ENCODE data around the gene SLX9.

DNA sequence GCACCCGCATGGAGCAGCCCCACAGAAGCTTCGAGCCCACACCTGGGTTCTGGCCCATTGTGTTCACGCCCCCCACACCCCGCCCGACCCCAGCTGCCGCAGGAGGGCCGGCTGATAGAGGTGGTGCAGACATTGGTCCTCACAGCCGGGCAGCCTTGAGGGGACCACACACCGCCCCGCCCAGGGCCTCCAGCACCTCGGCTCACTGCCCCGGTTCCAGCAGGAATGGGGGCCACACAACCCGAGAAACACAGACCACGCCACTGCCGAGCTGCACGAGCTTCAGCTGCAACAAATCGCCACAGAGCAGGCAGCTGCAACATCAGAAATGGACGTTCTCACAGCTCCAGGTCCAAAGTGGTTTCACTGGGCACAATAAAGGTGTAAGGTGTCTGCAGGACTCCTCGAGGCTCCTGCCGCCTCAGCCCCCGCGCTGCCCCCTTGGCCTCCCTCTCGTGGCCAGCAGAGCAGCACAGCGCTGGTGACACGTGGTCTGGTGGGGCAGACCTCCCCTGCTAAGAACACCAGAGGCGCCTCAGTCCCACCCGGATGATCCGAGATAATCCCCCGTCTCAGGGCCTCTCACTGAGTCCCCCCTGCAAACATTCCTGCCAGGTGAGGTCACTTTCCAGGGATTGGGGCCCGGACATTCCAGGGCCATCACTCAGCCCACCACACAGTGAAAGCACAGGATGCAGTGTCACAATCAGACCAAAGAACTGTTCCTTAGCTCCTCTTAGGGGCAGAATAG is 72.3 kb downstream of the SLX9 start:
- TF ChIP-seq CTCF (IDR thresholded peaks at IDR 0.05 in 8 of 11, conservative IDR thresholded peaks at IDR 0.05 in 3 of 11) (no peak), POLR2AphosphoS5 (IDR thresholded peaks at IDR 0.05) (no peak)
